Measurements from ENCODE around the gene ELMOD1. TPM values are rescaled to one million over a fixed set of nuclear protein-coding genes. Genes with fewer than 3 reads are reported as not detected.

The ELMOD1 gene
- total RNA-seq, 6 donors from 2014 or later = 0.15 to 2.3 (median 0.81) TPM; not detected in 2

- ATAC-seq (ENCODE audit: low FRiP score in 2 of 2) (no peak), DNase-seq (no peak)
- Histone ChIP-seq H3K36me3 (peaks cover 0 to 49% (median 1%) of the 10 kb centered on the region in 4 donors), H3K9me3 (no peaks in the 10 kb centered on the region), H3K27ac (peak overlapping the region in 3 of 4 donors; percentile 25 to 59 (median 50)), H3K4me3 (no peak overlapping the region), H3K27me3 (no peaks in the 10 kb centered on the region), H3K4me1 (peaks cover 0 to 17% (median 4%) of the 10 kb centered on the region in 4 donors)
- WGBS, 2 donors = 78 to 85% methylated on average over 2 of the region's 2 CpGs
- no peak for TF ChIP-seq CTCF (IDR thresholded peaks at IDR 0.05)
- no peak for TF ChIP-seq POLR2AphosphoS5 (IDR thresholded peaks at IDR 0.05)
- TF ChIP-seq POLR2A (IDR thresholded peaks at IDR 0.05) = no peak
- no peak for TF ChIP-seq EP300 (IDR thresholded peaks at IDR 0.05)
Observed at GRCh38 chr11:107549954-107550285, 41.0 kb upstream of the ELMOD1 start.

- H3K9me3 ChIP-seq = no peaks in the 10 kb centered on the region
- peaks cover 0 to 53% (median 1%) of the 10 kb centered on the region in 4 donors for H3K36me3 ChIP-seq
- peak in 1 of 2 donors; percentile 41 for ATAC-seq (ENCODE audit: low FRiP score in 2 of 2)
- TF ChIP-seq EP300 (IDR thresholded peaks at IDR 0.05) = no peak
- TF ChIP-seq POLR2A (IDR thresholded peaks at IDR 0.05) = no peak
- no peak for TF ChIP-seq POLR2AphosphoS5 (IDR thresholded peaks at IDR 0.05)
- TF ChIP-seq CTCF (IDR thresholded peaks at IDR 0.05) = no peak
- no peaks in the 10 kb centered on the region for H3K27me3 ChIP-seq
- H3K4me3 ChIP-seq = no peak overlapping the region
- H3K27ac ChIP-seq = peak overlapping the region in 3 of 4 donors; percentile 25 to 59 (median 50)
- peaks cover 0 to 17% (median 4%) of the 10 kb centered on the region in 4 donors for H3K4me1 ChIP-seq
- DNase-seq = peak in 1 of 2 donors; percentile 35
- 65 to 75% methylated on average over 4 of the region's 4 CpGs for WGBS, 2 donors
Observed at GRCh38 chr11:107550304-107550703, 40.6 kb upstream of the ELMOD1 start.

- no peaks in the 10 kb centered on the region for H3K27me3 ChIP-seq
- ATAC-seq (ENCODE audit: low FRiP score in 2 of 2) (no peak), DNase-seq (no peak)
Observed at GRCh38 chr11:107561688-107562087, 29.3 kb upstream of the ELMOD1 start.

GRCh38 chr11:107562647-107563208, 28.2 kb upstream of the ELMOD1 start:
- DNase-seq = no peak
- H3K27me3 ChIP-seq = no peaks in the 10 kb centered on the region
- 45 to 56% methylated on average over 4 of the region's 4 CpGs for WGBS, 2 donors
- H3K9me3 ChIP-seq = no peaks in the 10 kb centered on the region
- peaks cover 12 to 28% (median 18%) of the 10 kb centered on the region in 4 donors for H3K4me1 ChIP-seq
- peaks cover 0 to 25% (median 0%) of the 10 kb centered on the region in 4 donors for H3K36me3 ChIP-seq
- H3K4me3 ChIP-seq = no peak overlapping the region
- ATAC-seq (ENCODE audit: low FRiP score in 2 of 2) = no peak
- TF ChIP-seq POLR2A (IDR thresholded peaks at IDR 0.05) (no peak), POLR2AphosphoS5 (IDR thresholded peaks at IDR 0.05) (no peak), EP300 (IDR thresholded peaks at IDR 0.05) (no peak), CTCF (IDR thresholded peaks at IDR 0.05) (no peak)
- no peak overlapping the region for H3K27ac ChIP-seq

More at GRCh38 chr11:107561688-107562087, 29.3 kb upstream of the ELMOD1 start:
- Histone ChIP-seq H3K27ac (no peak overlapping the region), H3K4me3 (no peak overlapping the region), H3K9me3 (no peaks in the 10 kb centered on the region), H3K4me1 (peaks cover 12 to 28% (median 18%) of the 10 kb centered on the region in 4 donors), H3K36me3 (peaks cover 0 to 25% (median 0%) of the 10 kb centered on the region in 4 donors)
- TF ChIP-seq POLR2AphosphoS5 (IDR thresholded peaks at IDR 0.05) (no peak), EP300 (IDR thresholded peaks at IDR 0.05) (no peak), POLR2A (IDR thresholded peaks at IDR 0.05) (no peak), CTCF (IDR thresholded peaks at IDR 0.05) (no peak)

GRCh38 chr11:107563702-107564101, 27.2 kb upstream of the ELMOD1 start:
- H3K27ac ChIP-seq = no peak overlapping the region
- peak in 1 of 2 donors; percentile 51 for ATAC-seq (ENCODE audit: low FRiP score in 2 of 2)

More at GRCh38 chr11:107563702-107564101, 27.2 kb upstream of the ELMOD1 start:
- no peaks in the 10 kb centered on the region for H3K27me3 ChIP-seq
- H3K4me1 ChIP-seq = peaks cover 12 to 28% (median 18%) of the 10 kb centered on the region in 4 donors
- H3K36me3 ChIP-seq = peaks cover 0 to 16% (median 0%) of the 10 kb centered on the region in 4 donors
- DNase-seq = peak in 1 of 2 donors; percentile 28
- H3K9me3 ChIP-seq = no peaks in the 10 kb centered on the region
- TF ChIP-seq POLR2A (IDR thresholded peaks at IDR 0.05) (no peak), CTCF (IDR thresholded peaks at IDR 0.05) (peak in 3 of 6 experiments; percentile 48 to 55 (median 50))
- no peak overlapping the region for H3K4me3 ChIP-seq
- WGBS, 2 donors = 1 to 2% methylated on average over 2 of the region's 2 CpGs
